MM.1S (cell line): ENCODE measurements around the gene BIRC7.

Source experiments
- CTCF ChIP-seq: fragments of 300-600 bp; sonication (generic); IDR thresholded peaks from 2 replicates; pipeline ENCODE4 v1.5.1; 2016; ENCODE audit warnings: antibody characterized with exemption, low read length, mixed read lengths
- EZH2 ChIP-seq: fragments of 300-600 bp; sonication (generic); optimal IDR thresholded peaks from 2 replicates; pipeline ENCODE3; 2017; ENCODE audit warnings: low read depth, mild to moderate bottlenecking, antibody characterized with exemption, low read length, mixed read lengths
- EZH2phosphoT487 ChIP-seq: fragments of 300-600 bp; sonication (generic); IDR thresholded peaks from 2 replicates; pipeline ENCODE4 v1.6.1; 2018; ENCODE audit warnings: antibody characterized with exemption, low read length

DNA sequence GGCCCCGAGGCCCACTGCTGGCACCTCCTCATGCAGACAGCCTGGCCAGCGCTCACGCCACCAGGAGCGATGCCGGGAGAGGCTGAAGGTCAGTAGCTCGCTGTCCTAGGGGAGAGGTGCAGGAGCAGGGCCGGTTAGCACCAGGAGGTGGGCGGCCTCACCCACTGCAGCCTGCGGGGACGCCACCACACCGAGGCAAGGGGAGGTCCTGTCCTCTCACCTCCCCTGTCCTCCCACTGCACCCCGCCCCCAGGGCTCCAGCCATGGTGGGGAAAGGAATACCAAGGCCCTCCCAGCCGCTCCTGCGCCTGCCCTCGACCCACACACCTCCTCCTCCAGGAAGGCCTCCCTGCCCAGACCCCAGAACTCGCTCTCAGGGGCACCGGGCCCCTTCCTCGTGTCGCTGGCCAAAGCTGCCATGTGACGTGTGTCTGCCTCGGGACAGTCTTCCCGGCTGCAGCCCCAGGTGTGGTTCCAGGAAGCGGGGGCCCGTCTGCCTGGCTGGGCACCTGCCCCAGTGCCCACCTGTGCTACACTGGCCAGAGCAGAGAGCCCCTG is 12.0 kb downstream of the BIRC7 start:
- no peak for TF ChIP-seq CTCF
- no peak for TF ChIP-seq EZH2
- TF ChIP-seq EZH2phosphoT487: no peak
